HepG2 (cell line): ENCODE measurements around the gene HTRA1.

ENCODE experiments used
- CTCF ChIP-seq: sonication (generic); formaldehyde crosslinking; IDR thresholded peaks from 2 replicates; pipeline ENCODE4 v1.5.0; 2020; ENCODE audit warnings: mild to moderate bottlenecking, missing genetic modification reagents, moderate library complexity
- EP300 ChIP-seq, 3 experiments: sonication (generic) in 1 of 3; formaldehyde crosslinking in 1 of 3; IDR thresholded peaks; 2 replicates each; pipeline versions ENCODE4 v1.5.1 to v1.6.1; 2011 to 2020; ENCODE audit warnings: low read depth in 2 of 3, low read length in 2 of 3, borderline replicate concordance in 1 of 3, improper control_type of control experiment in 1 of 3, mild to moderate bottlenecking in 1 of 3, missing genetic modification reagents in 1 of 3, moderate library complexity in 1 of 3
- FOXP1 ChIP-seq, 2 experiments: fragments of 450-650 bp in 1 of 2; IDR thresholded peaks; 2 replicates each; pipeline ENCODE4 v1.6.1; 2017 to 2018; ENCODE audit warnings: antibody characterized with exemption in 1 of 2
- NFIB ChIP-seq: sonication (generic); formaldehyde crosslinking; IDR thresholded peaks from 2 replicates; pipeline ENCODE4 v1.9.0; 2021; ENCODE audit warnings: missing genetic modification reagents, mild to moderate bottlenecking, borderline replicate concordance
- POLR2AphosphoS5 ChIP-seq: IDR thresholded peaks from 2 replicates; pipeline ENCODE4 v1.6.1; 2012; ENCODE audit warnings: low read depth, low read length
- RNF219 ChIP-seq: sonication (generic); formaldehyde crosslinking; IDR thresholded peaks from 2 replicates; pipeline ENCODE4 v1.5.0; 2020; ENCODE audit warnings: mild to moderate bottlenecking, missing genetic modification reagents
- SAP130 ChIP-seq: IDR thresholded peaks from 2 replicates; pipeline ENCODE4 v1.6.1; 2016; ENCODE audit warnings: low read depth

- TF ChIP-seq SAP130 (CRISPR knock-in tag) (no peak), POLR2AphosphoS5 (no peak), CTCF (CRISPR knock-in tag) (no peak), RNF219 (CRISPR knock-in tag) (no peak), NFIB (CRISPR knock-in tag) (no peak), EP300 (IDR thresholded peaks at IDR 0.05; ENCODE audit: low read depth in 2 of 2, low read length in 2 of 2) (no peak), EP300 (CRISPR knock-in tag; IDR thresholded peaks at IDR 0.05; ENCODE audit: borderline replicate concordance) (no peak), FOXP1 (IDR thresholded peaks at IDR 0.05) (no peak), FOXP1 (CRISPR knock-in tag; IDR thresholded peaks at IDR 0.05) (no peak)
Observed at GRCh38 chr10:122493761-122494160, 32.4 kb downstream of the HTRA1 start.
